Loucy (cell line): Measurements from ENCODE around the gene SLC15A3.

ENCODE experiments used
- EZH2phosphoT487 ChIP-seq: fragments of 200-600 bp; IDR thresholded peaks from 2 replicates; pipeline ENCODE4 v1.6.1; 2018; ENCODE audit warnings: antibody characterized with exemption, mild to moderate bottlenecking, moderate library complexity, borderline replicate concordance
- TF ChIP-seq, protein P1 (sequence below): fragments of 200-600 bp; sonication (generic); conservative IDR thresholded peaks from 2 replicates; pipeline ENCODE4 v1.5.1; 2014; ENCODE audit warnings: mild to moderate bottlenecking, antibody characterized with exemption, low read length

DNA sequence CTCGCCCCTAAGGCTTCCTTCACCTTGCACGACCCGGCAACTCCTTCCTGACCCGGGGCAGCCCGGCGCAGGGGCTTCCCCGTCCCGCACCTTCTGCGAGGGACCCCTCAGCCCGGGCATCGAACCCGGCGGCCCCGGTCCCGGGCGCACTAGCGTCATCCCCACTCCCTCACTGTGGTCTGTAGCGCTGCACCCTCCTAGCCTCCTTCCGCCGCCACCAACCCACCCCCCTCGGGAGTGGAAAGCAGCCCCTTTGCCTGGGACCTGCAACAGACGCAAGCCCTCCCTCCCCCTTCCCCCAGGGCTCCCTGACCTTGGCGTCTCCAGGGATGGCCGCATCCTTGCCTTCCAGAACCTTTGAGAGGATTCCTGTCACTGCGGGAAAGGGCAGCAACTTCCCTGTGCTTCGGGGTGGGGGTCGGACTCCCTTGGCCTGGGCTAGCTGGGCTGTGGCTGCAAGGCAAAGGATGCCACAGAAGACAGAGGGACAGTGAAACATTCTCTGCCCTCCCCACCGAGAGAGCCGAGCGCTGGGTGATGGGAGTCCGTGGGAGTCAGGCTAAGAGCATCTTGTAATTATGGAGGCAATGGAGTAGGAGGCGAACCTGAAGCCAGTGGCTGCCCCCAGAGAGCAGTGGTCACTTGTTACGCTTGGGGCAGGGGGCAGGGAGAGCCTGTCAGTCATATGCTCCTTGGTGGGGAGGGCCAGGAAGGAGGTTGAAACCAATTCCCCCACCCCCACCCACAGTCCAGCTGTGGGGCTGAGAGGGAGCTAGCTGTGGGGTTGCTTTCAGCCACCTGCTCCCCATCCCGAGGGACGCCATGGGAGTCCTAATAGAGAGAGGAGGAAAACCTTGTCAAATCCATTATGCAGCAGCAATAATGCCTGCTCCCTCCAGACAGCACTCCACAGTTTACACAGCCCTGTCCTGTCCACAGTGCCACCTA, 26.8 kb downstream of the SLC15A3 start:
- TF ChIP-seq, protein P1, sequence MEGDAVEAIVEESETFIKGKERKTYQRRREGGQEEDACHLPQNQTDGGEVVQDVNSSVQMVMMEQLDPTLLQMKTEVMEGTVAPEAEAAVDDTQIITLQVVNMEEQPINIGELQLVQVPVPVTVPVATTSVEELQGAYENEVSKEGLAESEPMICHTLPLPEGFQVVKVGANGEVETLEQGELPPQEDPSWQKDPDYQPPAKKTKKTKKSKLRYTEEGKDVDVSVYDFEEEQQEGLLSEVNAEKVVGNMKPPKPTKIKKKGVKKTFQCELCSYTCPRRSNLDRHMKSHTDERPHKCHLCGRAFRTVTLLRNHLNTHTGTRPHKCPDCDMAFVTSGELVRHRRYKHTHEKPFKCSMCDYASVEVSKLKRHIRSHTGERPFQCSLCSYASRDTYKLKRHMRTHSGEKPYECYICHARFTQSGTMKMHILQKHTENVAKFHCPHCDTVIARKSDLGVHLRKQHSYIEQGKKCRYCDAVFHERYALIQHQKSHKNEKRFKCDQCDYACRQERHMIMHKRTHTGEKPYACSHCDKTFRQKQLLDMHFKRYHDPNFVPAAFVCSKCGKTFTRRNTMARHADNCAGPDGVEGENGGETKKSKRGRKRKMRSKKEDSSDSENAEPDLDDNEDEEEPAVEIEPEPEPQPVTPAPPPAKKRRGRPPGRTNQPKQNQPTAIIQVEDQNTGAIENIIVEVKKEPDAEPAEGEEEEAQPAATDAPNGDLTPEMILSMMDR, result no peak
- TF ChIP-seq EZH2phosphoT487, result no peak
